ENCODE results near the gene ADAM22.

DNA sequence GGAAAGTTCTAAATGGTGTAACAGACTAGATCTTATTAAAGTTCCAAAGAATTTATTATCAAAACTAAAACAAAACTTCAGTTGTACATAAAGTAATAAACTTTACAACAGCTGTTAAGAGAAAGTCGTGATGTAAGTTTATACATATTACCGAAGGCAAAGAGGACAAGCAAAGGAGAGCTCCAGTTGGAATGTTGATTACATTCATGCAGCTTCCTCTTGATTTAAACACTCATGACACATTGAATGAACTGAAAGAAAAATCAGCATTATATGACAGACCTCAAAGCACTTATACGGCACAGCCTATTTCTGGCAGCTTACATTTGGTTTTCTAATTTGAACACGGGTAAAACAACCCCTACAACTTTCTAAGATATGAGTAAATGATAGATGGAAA is 272.2 kb downstream of the ADAM22 start:
- no peak for TF ChIP-seq EP300 (conservative IDR thresholded peaks at IDR 0.05; ENCODE audit: poor library complexity, severe bottlenecking)
- TF ChIP-seq, protein P1, sequence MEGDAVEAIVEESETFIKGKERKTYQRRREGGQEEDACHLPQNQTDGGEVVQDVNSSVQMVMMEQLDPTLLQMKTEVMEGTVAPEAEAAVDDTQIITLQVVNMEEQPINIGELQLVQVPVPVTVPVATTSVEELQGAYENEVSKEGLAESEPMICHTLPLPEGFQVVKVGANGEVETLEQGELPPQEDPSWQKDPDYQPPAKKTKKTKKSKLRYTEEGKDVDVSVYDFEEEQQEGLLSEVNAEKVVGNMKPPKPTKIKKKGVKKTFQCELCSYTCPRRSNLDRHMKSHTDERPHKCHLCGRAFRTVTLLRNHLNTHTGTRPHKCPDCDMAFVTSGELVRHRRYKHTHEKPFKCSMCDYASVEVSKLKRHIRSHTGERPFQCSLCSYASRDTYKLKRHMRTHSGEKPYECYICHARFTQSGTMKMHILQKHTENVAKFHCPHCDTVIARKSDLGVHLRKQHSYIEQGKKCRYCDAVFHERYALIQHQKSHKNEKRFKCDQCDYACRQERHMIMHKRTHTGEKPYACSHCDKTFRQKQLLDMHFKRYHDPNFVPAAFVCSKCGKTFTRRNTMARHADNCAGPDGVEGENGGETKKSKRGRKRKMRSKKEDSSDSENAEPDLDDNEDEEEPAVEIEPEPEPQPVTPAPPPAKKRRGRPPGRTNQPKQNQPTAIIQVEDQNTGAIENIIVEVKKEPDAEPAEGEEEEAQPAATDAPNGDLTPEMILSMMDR (IDR thresholded peaks at IDR 0.05; ENCODE audit: poor library complexity, severe bottlenecking): no peak
- no peak for TF ChIP-seq POLR2AphosphoS5 (IDR thresholded peaks at IDR 0.05)
- TF ChIP-seq MXI1 (conservative IDR thresholded peaks at IDR 0.05; ENCODE audit: poor library complexity, severe bottlenecking): no peak
